Measurements from ENCODE around the gene ATP11C.

Gene ATP11C

GRCh38 chrX:139801397-139801813 lies 131.4 kb downstream of the ATP11C start:
- DNase-seq = no peak

GRCh38 chrX:139798701-139799100 lies 134.2 kb downstream of the ATP11C start:
- no peak for DNase-seq

GRCh38 chrX:139795196-139795595 lies 137.7 kb downstream of the ATP11C start:
- no peak for DNase-seq

- no peak for DNase-seq
These were observed 145.3 kb downstream of the ATP11C start for GRCh38 chrX:139787601-139788000.

GRCh38 chrX:139784807-139785206 lies 148.0 kb downstream of the ATP11C start:
- DNase-seq = no peak

- DNase-seq = no peak
These were observed 148.9 kb downstream of the ATP11C start for GRCh38 chrX:139783959-139784358.

GRCh38 chrX:139783030-139783429 lies 149.8 kb downstream of the ATP11C start:
- DNase-seq = no peak

GRCh38 chrX:139776599-139776998 lies 156.3 kb downstream of the ATP11C start:
- DNase-seq = no peak

GRCh38 chrX:139770366-139770765 lies 162.5 kb downstream of the ATP11C start:
- DNase-seq = no peak

- no peak for DNase-seq
These were observed 166.3 kb downstream of the ATP11C start for GRCh38 chrX:139766545-139766983.

GRCh38 chrX:139762400-139763183 lies 170.3 kb downstream of the ATP11C start:
- no peak for DNase-seq

- DNase-seq = no peak
These were observed 173.2 kb downstream of the ATP11C start for GRCh38 chrX:139759637-139760036.

- DNase-seq = no peak
These were observed 174.0 kb downstream of the ATP11C start for GRCh38 chrX:139758809-139759208.

GRCh38 chrX:139758250-139758649 lies 174.6 kb downstream of the ATP11C start:
- no peak for DNase-seq

- DNase-seq = no peak
These were observed 181.8 kb downstream of the ATP11C start for GRCh38 chrX:139751053-139751452.

- DNase-seq = no peak
These were observed 182.5 kb downstream of the ATP11C start for GRCh38 chrX:139750390-139750789.

GRCh38 chrX:139739138-139739537 lies 193.7 kb downstream of the ATP11C start:
- no peak for DNase-seq

GRCh38 chrX:139738581-139738980 lies 194.3 kb downstream of the ATP11C start:
- DNase-seq = no peak

- no peak for DNase-seq
These were observed 196.7 kb downstream of the ATP11C start for GRCh38 chrX:139736151-139736550.

- no peak for DNase-seq
These were observed 197.9 kb downstream of the ATP11C start for GRCh38 chrX:139734996-139735395.

GRCh38 chrX:139725720-139726119 lies 207.1 kb downstream of the ATP11C start:
- DNase-seq = no peak

GRCh38 chrX:139724626-139725025 lies 208.2 kb downstream of the ATP11C start:
- DNase-seq = no peak

- no peak for DNase-seq
These were observed 211.9 kb downstream of the ATP11C start for GRCh38 chrX:139720979-139721378.

GRCh38 chrX:139720136-139720535 lies 212.7 kb downstream of the ATP11C start:
- DNase-seq = no peak

- DNase-seq = no peak
These were observed 224.8 kb downstream of the ATP11C start, which contains the start of gene MCF2 for GRCh38 chrX:139708067-139708466. TSS of gene MCF2 (minus strand) at chrX:139708167. CDS start at chrX:139651744, 56,423 bp downstream.
